Fibroblast of villous mesenchyme (primary cell): ENCODE data around the gene ARHGAP20. TPM values are rescaled to one million over a fixed set of nuclear protein-coding genes. Genes with fewer than 3 reads are reported as not detected.

Experiments
- DNase-seq: peaks from one replicate; pipeline ENCODE4 v3.0.0-alpha.2; 2010; ENCODE audit warnings: low read depth
- H3K4me3 ChIP-seq: 2 replicates; pipeline ENCODE4 v1.5.1; 2011; ENCODE audit warnings: low read depth, mild to moderate bottlenecking, low read length
- total RNA-seq: library from RNA; depleted of rRNA; stranded (reverse); fragments of >200 nt; gene quantifications from 2 replicates; pipeline ENCODE4 v1.2.3, GENCODE V29; 2012
- TF ChIP-seq, protein P1 (sequence below): IDR thresholded peaks from 2 replicates; pipeline ENCODE4 v1.5.1; 2012; ENCODE audit warnings: low read depth, mild to moderate bottlenecking, low read length; ENCODE audit not compliant: insufficient read depth

ARHGAP20 gene
- total RNA-seq, 1 donor = 7.3 TPM

DNA sequence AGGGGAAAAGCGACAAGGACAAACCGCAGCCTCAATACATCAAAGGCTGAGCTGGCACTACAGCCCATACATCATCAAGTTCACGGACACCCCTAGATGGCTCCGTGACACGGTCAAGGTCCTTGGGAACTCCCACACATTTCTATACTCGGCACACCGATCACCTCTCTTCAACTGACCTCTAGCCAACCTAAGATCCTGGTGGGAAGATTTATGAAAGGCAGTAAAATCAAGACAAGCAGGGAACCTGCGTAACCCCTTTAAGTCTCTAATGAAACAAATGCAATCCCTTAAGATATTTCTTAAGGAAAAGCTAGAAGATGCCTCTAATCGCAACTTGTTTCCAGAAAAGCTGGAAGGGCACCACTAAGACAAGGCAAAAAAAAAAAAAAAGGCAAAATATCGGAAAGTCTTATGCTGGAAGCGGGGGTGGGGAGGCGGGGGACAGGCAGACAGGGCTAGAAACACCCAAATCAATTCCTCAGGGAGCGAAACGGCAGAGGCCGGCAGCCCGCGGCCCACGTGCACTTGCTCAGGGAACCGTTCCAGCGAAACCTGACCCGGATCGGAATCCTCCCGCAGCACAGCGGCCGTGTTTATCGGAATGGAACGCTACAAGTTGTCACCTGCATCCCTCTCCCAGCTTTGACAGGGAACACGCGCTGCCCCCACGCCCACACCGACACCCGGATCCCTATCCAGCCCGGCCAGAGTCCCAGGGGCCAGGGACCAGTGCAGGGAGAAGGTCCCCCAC is 1.4 kb downstream of the ARHGAP20 start:
- DNase-seq = peak; percentile 42
- TF ChIP-seq, protein P1, sequence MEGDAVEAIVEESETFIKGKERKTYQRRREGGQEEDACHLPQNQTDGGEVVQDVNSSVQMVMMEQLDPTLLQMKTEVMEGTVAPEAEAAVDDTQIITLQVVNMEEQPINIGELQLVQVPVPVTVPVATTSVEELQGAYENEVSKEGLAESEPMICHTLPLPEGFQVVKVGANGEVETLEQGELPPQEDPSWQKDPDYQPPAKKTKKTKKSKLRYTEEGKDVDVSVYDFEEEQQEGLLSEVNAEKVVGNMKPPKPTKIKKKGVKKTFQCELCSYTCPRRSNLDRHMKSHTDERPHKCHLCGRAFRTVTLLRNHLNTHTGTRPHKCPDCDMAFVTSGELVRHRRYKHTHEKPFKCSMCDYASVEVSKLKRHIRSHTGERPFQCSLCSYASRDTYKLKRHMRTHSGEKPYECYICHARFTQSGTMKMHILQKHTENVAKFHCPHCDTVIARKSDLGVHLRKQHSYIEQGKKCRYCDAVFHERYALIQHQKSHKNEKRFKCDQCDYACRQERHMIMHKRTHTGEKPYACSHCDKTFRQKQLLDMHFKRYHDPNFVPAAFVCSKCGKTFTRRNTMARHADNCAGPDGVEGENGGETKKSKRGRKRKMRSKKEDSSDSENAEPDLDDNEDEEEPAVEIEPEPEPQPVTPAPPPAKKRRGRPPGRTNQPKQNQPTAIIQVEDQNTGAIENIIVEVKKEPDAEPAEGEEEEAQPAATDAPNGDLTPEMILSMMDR = no peak
- H3K4me3 ChIP-seq = peak overlapping the region; percentile 76

DNA sequence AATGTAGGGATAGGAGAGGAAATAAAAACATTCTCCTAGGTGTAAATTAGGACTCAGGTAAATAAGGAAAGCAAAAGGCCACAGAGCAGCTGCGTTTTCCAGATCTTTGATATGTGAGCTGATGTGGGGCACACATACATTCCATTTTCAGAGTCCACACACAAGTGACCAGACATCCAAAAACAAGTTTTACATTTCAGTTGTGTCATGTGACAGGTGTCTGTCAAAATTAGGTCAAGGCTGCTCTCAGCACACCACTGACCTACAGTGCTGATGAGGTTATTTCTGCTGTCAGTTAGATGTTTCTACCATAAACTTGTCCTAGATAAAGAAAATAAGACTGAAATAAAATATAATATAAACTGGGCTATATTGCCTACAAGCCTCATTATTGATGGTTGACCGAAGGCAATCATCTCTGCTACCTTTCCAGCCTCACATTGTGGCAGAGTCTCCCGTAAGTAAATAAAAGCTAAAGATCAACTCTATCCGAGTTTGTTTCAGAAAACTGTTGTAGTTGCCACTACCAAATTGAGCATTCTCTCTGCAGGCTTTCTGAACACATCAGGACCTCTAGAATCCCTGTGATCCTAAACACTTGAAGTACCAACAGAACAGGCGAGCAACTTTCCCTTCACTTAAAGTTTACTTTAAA is 7.9 kb downstream of the ARHGAP20 start:
- DNase-seq = no peak
- TF ChIP-seq, protein P1 = no peak

DNA sequence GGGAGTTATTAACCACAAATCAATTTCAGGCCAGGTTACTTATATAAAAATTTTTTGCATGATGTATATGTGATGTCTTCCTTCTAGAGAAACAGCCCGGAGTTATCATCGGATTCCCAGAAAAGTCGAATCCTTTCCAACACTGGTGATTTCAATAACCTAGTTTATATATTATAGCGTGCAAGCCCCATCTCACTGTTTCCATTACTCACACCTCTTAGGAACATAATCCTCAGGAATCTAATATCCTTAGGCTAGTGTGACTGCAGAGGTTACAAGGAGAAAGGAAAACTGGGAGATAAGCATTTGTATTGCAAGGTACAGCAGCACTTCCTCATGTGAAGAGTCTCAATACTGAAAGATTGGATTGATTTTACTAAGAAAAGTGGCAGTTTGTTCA is 20.3 kb downstream of the ARHGAP20 start:
- TF ChIP-seq, protein P1 = no peak
- H3K4me3 ChIP-seq = no peak overlapping the region
- DNase-seq = no peak

More for the DNA sequence above, 7.9 kb downstream of the ARHGAP20 start:
- no peak overlapping the region for H3K4me3 ChIP-seq

DNA sequence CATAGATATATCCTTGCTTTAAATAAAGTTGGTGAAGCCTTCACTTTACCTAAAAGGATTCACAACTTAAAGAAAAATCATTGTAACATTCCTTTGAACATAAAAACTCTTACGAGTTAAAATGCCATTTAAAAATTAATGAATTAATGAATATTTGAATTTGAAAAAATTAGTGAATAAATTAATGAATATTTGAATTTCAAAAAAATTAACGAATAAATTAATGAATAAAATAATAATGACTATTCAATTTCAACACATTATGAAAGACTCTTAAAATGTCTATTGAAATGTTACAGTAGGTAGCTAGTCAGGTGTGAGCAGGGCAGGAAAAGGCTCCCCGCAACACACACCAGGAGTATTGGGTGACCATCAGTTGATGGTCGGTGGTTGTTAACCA is 22.9 kb downstream of the ARHGAP20 start:
- DNase-seq = no peak
- no peak overlapping the region for H3K4me3 ChIP-seq
- TF ChIP-seq, protein P1 = no peak

DNA sequence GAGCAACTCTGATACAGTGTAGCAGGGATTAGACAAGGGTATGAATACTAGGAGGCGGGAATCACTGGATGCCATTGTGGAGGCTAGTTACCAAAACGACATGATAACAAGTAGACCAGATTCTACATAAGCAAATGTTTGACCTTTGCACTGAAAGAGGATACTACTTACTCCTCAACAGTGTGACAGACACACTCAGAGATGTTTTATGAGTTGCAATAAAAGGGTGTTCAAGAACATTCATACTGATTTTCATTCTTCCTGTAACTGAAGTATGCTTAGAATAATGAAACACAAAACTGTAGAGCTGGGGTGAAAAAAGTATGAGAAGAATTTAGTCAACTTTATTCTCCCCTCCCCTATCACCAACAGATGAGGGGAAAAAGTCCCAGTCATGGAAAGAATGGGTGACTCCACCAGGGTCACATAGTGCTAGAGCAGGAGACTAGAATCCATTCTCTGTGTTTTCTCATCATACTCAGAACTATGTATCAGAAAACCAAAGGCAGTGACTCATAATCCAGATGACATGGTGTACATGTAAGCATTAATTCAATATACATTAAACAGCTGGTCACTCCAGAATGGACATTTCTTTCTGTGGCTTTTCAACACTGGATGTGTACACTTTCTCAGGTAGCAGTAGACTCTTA is 32.8 kb downstream of the ARHGAP20 start:
- H3K4me3 ChIP-seq = no peak overlapping the region
- TF ChIP-seq, protein P1 = no peak
- peak; percentile 47 for DNase-seq

DNA sequence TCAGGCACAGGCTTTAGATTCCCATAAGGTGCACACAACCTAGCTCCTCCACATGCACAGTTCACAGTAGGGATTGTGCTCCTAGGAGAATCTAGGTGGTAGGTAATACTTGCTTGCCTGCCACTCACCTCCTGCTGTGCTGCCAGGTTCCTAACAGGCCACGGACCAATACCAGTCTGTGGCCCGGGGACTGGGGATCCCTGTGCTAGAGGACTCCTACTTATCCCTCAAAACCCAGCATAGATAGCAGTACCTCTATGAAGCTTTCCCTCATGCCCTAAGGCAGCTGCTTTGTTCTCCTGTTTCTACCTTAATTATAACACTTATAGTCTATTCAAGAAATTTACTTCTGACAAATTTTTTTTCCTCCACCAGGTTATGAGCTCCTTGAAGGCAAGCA is 36.7 kb downstream of the ARHGAP20 start:
- H3K4me3 ChIP-seq = no peak overlapping the region
- no peak for DNase-seq
- TF ChIP-seq, protein P1 = no peak
